Measurements from ENCODE around the gene NPHP4. TPM values are rescaled to one million over a fixed set of nuclear protein-coding genes. Genes with fewer than 3 reads are reported as not detected.

Gene NPHP4
- polyA plus RNA-seq, 3 donors = 0.39 to 13.7 (median 1.2) TPM

GRCh38 chr1:5914676-5915365, 77.4 kb downstream of the NPHP4 start:
- Mint-ChIP-seq H3K4me1 (no peaks in the 10 kb centered on the region), H3K36me3 (peaks cover 3 to 4% of the 10 kb centered on the region in 2 donors), H3K4me3 (no peak overlapping the region), H3K9me3 (no peaks in the 10 kb centered on the region), H3K27ac (no peak overlapping the region), H3K27me3 (ENCODE audit: low read depth in 3 of 3) (no peaks in the 10 kb centered on the region)
- Histone ChIP-seq H3K4me2 (replicated peaks; ENCODE audit: extremely low read depth, low read length, poor library complexity, severe bottlenecking) (no peak overlapping the region), H2AFZ (ENCODE audit: insufficient read depth, low read depth, low read length, poor library complexity, severe bottlenecking) (no peak overlapping the region), H3K79me2 (ENCODE audit: insufficient read depth, low read length) (no peaks in the 10 kb centered on the region), H3K4me3 (replicated peaks in 1 of 3; ENCODE audit: low read depth in 2 of 3, low read length in 3 of 3) (no peak overlapping the region), H3K4me1 (ENCODE audit: control insufficient read depth in 1 of 2, insufficient read depth in 2 of 2, low read length in 2 of 2) (no peaks in the 10 kb centered on the region), H4K20me1 (ENCODE audit: insufficient read depth, low read length) (no peaks in the 10 kb centered on the region), H3K9me3 (replicated peaks in 1 of 2; ENCODE audit: control insufficient read depth in 1 of 2, insufficient read depth in 1 of 2, low read length in 2 of 2) (no peaks in the 10 kb centered on the region), H3K27ac (ENCODE audit: low read depth in 1 of 2, low read length in 2 of 2) (no peak overlapping the region), H3K36me3 (replicated peaks in 1 of 2; ENCODE audit: control insufficient read depth in 1 of 2, insufficient read depth in 2 of 2, low read length in 2 of 2) (no peaks in the 10 kb centered on the region), H3K27me3 (ENCODE audit: control insufficient read depth in 2 of 2, insufficient read depth in 2 of 2, low read length in 2 of 2) (no peaks in the 10 kb centered on the region), H3K9ac (ENCODE audit: insufficient read depth, low read length, poor library complexity, severe bottlenecking) (no peak overlapping the region)
- no peak for DNase-seq
- no peak for TF ChIP-seq CTCF (IDR thresholded peaks at IDR 0.05)
- WGBS (ENCODE audit: insufficient coverage) = 98% methylated on average over 12 of the region's 14 CpGs
- intact Hi-C loops (cut with micrococcal nuclease) = no loop called here

GRCh38 chr1:5913876-5914275, 78.3 kb downstream of the NPHP4 start:
- Mint-ChIP-seq H3K4me1 (no peaks in the 10 kb centered on the region), H3K27ac (peak overlapping the region in 1 of 7 donors; percentile 19), H3K4me3 (no peak overlapping the region), H3K27me3 (ENCODE audit: low read depth in 3 of 3) (no peaks in the 10 kb centered on the region), H3K9me3 (peaks cover 0 to 1% (median 0%) of the 10 kb centered on the region in 7 donors), H3K36me3 (peaks cover 3 to 4% of the 10 kb centered on the region in 2 donors)
- H3K9me3 ChIP-seq (replicated peaks in 1 of 2; ENCODE audit: control insufficient read depth in 1 of 2, insufficient read depth in 1 of 2, low read length in 2 of 2) = no peaks in the 10 kb centered on the region
- no peaks in the 10 kb centered on the region for H3K36me3 ChIP-seq (replicated peaks in 1 of 2; ENCODE audit: control insufficient read depth in 1 of 2, insufficient read depth in 2 of 2, low read length in 2 of 2)
- no peaks in the 10 kb centered on the region for H3K4me1 ChIP-seq (ENCODE audit: control insufficient read depth in 1 of 2, insufficient read depth in 2 of 2, low read length in 2 of 2)
- no peak overlapping the region for H3K4me2 ChIP-seq (replicated peaks; ENCODE audit: extremely low read depth, low read length, poor library complexity, severe bottlenecking)
- WGBS (ENCODE audit: insufficient coverage) = 97% methylated on average over 5 of the region's 10 CpGs
- TF ChIP-seq CTCF (IDR thresholded peaks at IDR 0.05) = no peak
- no peaks in the 10 kb centered on the region for H4K20me1 ChIP-seq (ENCODE audit: insufficient read depth, low read length)
- intact Hi-C loops (cut with micrococcal nuclease) = no loop called here
- no peak overlapping the region for H2AFZ ChIP-seq (ENCODE audit: insufficient read depth, low read depth, low read length, poor library complexity, severe bottlenecking)
- DNase-seq = no peak
- no peaks in the 10 kb centered on the region for H3K79me2 ChIP-seq (ENCODE audit: insufficient read depth, low read length)
- no peak overlapping the region for H3K27ac ChIP-seq (ENCODE audit: low read depth in 1 of 2, low read length in 2 of 2)
- no peak overlapping the region for H3K9ac ChIP-seq (ENCODE audit: insufficient read depth, low read length, poor library complexity, severe bottlenecking)
- no peaks in the 10 kb centered on the region for H3K27me3 ChIP-seq (ENCODE audit: control insufficient read depth in 2 of 2, insufficient read depth in 2 of 2, low read length in 2 of 2)
- H3K4me3 ChIP-seq (replicated peaks in 1 of 3; ENCODE audit: low read depth in 2 of 3, low read length in 3 of 3) = no peak overlapping the region
